Activated naive CD4-positive, alpha-beta T cell treated with anti-CD3 and anti-CD28 coated beads, Interleukin-2, amount 50 U/mL, for 24 hours (primary cell): ENCODE measurements around the gene RBM17.
A peak's percentile ranks its signal among the peaks of the same experiment; 100 is the strongest.
"Not testable (repeated sequence)": the region's sequence is repeated elsewhere in the genome, so short reads cannot be mapped to it uniquely, and the experiment has no call there.

ENCODE experiments used
- H3K27ac Mint-ChIP-seq: one replicate; pipeline ENCODE4 v1.8.0; 2021; ENCODE audit warnings: mild to moderate bottlenecking, mixed read lengths
- H3K27me3 Mint-ChIP-seq: one replicate; pipeline ENCODE4 v1.8.0; 2021; ENCODE audit warnings: mixed read lengths
- H3K36me3 Mint-ChIP-seq: one replicate; pipeline ENCODE4 v1.8.0; 2021; ENCODE audit warnings: mixed read lengths
- H3K4me1 Mint-ChIP-seq: one replicate; pipeline ENCODE4 v1.8.0; 2021; ENCODE audit warnings: mixed read lengths
- H3K4me3 Mint-ChIP-seq: one replicate; pipeline ENCODE4 v1.8.0; 2021; ENCODE audit warnings: mild to moderate bottlenecking, mixed read lengths
- H3K9me3 Mint-ChIP-seq: one replicate; pipeline ENCODE4 v1.8.0; 2021; ENCODE audit warnings: mixed read lengths

The RBM17 gene

DNA sequence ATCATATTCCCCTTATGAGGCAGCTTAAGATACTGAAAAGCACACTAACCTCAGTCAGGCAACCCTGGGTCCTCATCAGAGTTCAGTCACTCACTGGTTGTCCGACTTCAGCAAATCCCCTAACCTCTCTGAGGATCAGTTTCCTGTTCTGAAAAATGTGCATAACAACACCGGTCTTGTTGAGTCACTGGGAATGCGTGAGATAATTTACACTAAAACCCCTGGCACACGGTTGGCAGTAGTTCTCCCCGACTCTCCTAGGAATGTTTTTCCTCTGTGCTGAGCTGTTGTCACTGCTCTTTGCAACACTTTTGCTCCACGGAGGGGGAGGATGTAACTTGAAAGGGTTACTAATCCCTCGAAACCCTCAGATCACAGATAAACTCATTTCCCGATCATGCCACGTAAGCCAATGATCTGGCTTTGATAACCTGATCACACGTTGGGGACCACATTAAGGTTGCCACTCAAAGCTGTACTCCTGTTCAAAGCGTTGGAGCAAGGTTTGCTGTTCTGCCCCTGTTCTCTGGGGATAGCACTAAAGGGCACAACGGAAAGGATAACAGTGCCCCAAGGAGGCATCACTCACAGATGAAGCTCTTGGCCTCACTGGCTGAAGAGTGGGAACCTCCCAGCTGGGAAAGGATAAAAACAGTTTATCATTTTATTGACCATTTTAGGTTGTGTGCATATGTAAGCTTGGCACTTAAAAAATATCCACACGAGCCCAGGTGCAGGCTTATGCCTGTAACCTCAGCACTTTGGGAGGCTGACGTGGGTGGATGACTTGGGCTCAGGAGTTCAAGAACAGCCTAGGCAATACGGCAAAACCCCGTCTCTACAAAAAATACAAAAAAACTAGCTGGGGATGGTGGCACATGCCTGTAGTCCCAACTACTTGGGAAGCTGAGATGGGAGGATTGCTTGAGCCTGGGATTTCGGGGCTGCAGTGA lies 5.0 kb upstream of the RBM17 start:
- no peaks in the 10 kb centered on the region for H3K36me3 Mint-ChIP-seq
- H3K9me3 Mint-ChIP-seq: no peaks in the 10 kb centered on the region
- H3K27ac Mint-ChIP-seq: peak overlapping the region; percentile 63
- no peaks in the 10 kb centered on the region for H3K27me3 Mint-ChIP-seq
- H3K4me1 Mint-ChIP-seq: peaks cover 64% of the 10 kb centered on the region
- peak overlapping the region; percentile 57 for H3K4me3 Mint-ChIP-seq

DNA sequence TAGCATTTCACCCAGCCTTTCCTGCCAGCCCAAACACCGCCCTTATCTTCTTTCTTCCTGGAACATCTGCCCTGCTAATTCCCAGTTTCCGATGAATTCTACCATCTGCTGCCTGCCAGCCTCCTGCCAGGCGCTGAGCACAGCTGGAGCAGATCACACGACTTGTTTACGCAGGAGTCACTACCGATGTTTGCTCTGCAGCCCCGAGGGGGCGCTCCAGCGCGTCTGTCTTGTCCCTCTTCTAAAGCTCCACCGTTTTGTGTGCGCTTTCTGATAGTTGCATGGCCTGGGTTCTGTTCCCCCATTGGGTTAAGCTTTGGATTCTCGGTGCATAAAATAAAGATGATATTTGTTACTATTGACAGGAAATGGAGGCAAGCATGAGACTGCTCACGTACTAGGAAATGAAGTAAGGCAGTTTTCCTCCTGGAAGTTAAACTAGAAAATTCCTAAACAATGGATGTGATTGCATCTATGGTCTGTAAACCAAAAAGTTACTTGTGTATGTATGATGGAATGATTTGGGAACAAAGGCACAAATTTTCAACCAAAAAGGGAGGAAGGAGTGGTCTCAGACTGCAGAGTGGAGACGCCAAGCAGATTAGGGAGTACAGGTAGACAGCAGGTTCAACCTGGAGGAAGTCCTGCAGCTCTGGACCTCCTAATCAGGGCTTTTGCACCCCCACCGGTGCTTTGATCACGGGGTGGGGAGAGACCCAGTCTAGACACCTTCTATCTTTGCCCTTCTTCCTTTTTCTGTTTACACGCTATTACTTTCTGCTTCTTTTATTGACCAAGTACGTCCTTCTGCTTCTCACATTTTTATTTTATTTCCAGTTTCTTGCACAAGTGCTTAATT lies 2.2 kb upstream of the RBM17 start:
- Mint-ChIP-seq H3K27me3 (no peaks in the 10 kb centered on the region), H3K4me1 (peaks cover 78% of the 10 kb centered on the region), H3K27ac (peak overlapping the region; percentile 96), H3K9me3 (no peaks in the 10 kb centered on the region), H3K4me3 (peak overlapping the region; percentile 86), H3K36me3 (peaks cover 2% of the 10 kb centered on the region)

DNA sequence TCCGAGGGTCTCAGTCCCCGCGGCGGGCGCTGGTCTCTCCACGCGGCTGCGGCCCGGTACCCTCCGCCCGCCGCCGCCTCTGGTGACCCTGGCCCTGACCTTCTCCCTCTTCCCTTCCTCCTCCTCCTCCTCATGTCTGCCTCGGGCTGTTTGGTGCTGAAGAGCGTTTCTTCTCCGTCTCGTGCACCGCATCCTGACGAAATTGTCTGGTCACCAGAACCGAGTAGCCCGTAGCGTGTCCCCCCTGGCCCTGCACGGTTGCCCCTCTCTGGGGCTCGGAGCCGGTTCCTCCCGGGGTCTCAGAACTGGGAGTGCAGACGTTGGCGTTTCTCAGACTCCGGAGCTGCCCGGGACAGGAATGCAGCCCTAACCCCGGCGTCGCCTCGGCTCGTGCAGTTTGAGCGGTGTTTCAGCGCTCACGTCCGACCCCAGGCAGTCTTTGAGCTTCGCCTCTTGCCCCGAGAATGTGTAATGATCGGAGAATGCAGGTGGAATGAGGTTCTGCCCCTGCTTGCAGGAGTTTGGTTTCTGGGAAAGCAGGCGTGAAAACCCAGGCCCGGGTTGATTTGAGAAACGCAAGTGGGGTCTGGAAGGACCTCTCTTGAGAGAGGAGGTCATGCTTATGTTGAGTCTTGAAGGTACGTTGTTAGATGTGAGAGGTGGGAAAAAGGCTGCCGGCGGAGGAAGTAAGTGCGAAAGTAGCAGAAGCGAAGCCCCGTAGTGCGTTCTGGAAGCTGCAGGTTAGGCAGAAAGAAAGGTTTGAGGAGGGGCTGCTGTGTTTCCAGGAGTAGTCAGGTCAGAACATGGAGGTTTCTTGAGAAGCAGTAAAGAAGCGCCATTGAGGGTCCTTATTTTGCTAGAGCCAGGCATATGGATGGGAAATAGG lies 743 bp downstream of the RBM17 start:
- no peaks in the 10 kb centered on the region for H3K9me3 Mint-ChIP-seq
- no peaks in the 10 kb centered on the region for H3K27me3 Mint-ChIP-seq
- H3K36me3 Mint-ChIP-seq: peaks cover 4% of the 10 kb centered on the region
- peaks cover 77% of the 10 kb centered on the region for H3K4me1 Mint-ChIP-seq
- H3K4me3 Mint-ChIP-seq: peak overlapping the region; percentile 99
- H3K27ac Mint-ChIP-seq: peak overlapping the region; percentile 80

DNA sequence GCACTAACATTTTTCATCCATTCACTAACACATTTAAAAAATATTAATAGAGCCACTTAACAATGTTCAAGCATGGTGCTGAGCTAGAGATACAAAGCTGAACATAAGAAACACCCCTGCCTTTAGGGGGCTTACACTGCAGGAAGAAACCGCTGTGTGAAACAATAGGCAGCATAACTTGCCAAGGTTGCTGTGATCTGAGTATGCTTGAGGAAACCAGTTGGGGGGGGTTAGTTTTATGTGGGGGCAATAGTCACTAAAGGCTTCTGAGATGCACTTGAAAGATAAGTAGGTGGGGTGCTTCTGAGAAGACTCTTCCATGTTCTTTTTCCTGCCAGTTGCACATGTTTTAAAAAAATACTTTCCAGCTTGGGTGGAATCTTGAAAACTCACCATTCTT lies 2.8 kb downstream of the RBM17 start:
- H3K9me3 Mint-ChIP-seq: no peaks in the 10 kb centered on the region
- peaks cover 86% of the 10 kb centered on the region for H3K4me1 Mint-ChIP-seq
- H3K27me3 Mint-ChIP-seq: no peaks in the 10 kb centered on the region
- peaks cover 4% of the 10 kb centered on the region for H3K36me3 Mint-ChIP-seq
- no peak overlapping the region for H3K27ac Mint-ChIP-seq
- H3K4me3 Mint-ChIP-seq: peak overlapping the region; percentile 82

DNA sequence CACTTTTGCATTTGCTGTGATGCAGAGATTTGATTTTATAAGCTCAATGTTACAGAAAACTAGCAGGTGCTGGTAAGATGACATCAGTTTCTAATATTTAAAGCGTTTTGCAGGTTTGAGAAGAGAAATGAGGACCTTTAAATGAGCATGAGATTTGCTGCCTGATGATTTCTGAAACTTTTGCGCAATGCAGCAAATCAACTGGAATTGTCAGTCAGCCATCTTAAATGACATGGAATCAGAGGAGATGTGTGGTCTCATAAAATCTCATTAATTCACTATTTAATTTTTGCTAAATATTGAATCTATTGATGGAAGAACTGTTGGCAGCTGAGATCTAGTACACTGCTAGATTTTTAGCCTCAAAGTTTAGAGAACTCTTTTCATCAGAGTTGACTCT lies 3.9 kb downstream of the RBM17 start:
- Mint-ChIP-seq H3K9me3 (no peaks in the 10 kb centered on the region), H3K27me3 (no peaks in the 10 kb centered on the region), H3K36me3 (peaks cover 12% of the 10 kb centered on the region), H3K4me3 (peak overlapping the region; percentile 9), H3K27ac (no peak overlapping the region), H3K4me1 (peaks cover 83% of the 10 kb centered on the region)

DNA sequence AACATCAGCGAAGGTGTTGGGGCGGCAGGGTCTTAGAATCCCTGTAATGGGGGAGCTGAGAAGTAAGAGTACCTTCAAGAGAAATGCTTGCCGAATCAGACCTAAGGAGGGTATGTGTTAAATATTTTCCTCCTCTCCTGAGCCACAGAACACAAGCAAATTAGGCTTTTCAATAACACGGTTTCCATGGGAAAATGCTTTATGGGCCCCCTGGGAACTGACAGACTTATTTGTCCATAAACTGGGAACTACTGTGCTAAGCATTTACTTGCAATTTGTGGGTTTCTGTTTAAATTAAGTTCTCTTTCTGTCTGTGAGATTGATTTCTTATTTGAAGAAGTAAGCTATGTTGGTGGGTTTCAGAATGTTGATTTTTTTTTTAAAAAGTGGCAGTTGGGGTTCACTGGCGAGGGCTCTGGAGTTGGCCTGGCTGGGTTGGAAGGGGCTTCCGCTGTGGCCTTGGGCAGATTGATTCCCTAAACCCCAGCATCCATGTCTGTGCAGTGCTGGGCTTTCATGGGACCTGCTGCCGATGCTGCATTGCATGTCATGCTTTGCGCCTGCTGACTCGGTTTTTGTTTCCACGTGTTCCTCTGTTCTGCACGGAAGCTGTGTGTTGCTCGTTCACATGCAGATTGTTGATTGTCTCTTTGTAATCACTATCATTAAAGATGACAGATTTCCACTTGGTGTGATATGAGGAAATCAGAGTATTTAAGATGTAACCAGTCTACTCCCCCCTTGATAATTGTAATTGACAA lies 7.2 kb downstream of the RBM17 start:
- H3K9me3 Mint-ChIP-seq: no peaks in the 10 kb centered on the region
- no peaks in the 10 kb centered on the region for H3K27me3 Mint-ChIP-seq
- H3K27ac Mint-ChIP-seq: peak overlapping the region; percentile 17
- no peak overlapping the region for H3K4me3 Mint-ChIP-seq
- H3K4me1 Mint-ChIP-seq: peaks cover 73% of the 10 kb centered on the region
- peaks cover 16% of the 10 kb centered on the region for H3K36me3 Mint-ChIP-seq

DNA sequence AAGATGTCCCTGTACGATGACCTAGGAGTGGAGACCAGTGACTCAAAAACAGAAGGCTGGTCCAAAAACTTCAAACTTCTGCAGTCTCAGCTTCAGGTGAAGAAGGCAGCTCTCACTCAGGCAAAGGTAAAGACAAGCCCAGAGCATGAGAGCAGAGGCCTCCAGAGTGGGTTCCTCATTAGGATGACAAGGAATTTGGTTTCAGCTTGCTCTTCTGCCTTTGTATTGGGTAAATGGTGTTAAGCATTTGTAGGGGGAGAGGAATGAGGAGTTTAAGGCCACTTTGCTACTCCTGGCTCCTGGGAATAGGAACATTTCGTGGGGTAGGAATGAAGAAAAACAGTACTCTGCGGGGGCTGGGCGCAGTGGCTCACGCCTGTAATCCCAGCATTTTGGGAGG lies 8.2 kb downstream of the RBM17 start:
- Mint-ChIP-seq H3K4me1 (peaks cover 68% of the 10 kb centered on the region), H3K4me3 (peak overlapping the region; percentile 23), H3K36me3 (peaks cover 16% of the 10 kb centered on the region), H3K27ac (no peak overlapping the region), H3K9me3 (no peaks in the 10 kb centered on the region), H3K27me3 (no peaks in the 10 kb centered on the region)

DNA sequence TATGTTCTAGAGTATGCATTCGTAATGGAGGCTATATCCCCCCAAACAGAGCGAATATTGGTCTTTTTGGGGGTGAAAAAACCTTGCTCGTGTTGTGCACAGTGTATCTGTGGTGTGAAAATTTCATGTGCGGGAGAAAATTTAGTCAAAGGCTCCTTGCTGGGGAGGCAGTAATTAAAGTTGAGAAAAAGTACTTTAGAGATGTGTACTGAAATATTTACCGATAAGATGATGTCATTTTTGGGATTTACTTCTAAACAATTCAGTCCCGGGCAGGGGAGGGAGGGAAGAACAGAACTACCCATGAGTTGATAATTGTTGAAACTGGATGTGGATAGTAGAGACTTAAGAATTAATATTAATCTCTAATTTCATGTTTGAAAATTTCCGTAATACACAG lies 9.3 kb downstream of the RBM17 start:
- Mint-ChIP-seq H3K4me1 (peaks cover 64% of the 10 kb centered on the region), H3K9me3 (no peaks in the 10 kb centered on the region), H3K4me3 (no peak overlapping the region), H3K27ac (no peak overlapping the region), H3K36me3 (peaks cover 16% of the 10 kb centered on the region), H3K27me3 (no peaks in the 10 kb centered on the region)

DNA sequence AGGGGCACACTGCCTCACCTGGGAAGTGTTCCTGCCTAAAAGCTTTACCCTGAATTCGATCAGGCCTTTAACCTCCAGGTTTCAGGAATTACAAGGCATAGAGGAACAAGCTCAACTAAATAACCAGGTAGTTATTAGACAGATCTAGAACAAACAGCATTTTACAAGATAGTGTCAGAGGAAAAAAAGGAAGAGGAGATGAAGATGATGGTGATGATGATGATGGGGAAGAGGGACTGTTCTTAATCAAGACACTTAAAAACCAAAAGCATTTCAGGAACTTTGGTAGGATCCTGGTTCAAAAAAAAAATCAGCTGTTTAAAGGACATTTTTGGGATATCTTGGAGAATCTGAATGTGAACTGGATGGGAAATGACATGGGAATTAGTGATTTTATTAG lies 11.5 kb downstream of the RBM17 start:
- Mint-ChIP-seq H3K4me1 (peaks cover 44% of the 10 kb centered on the region), H3K36me3 (peaks cover 16% of the 10 kb centered on the region), H3K27ac (peak overlapping the region; percentile 64), H3K4me3 (no peak overlapping the region), H3K9me3 (no peaks in the 10 kb centered on the region), H3K27me3 (no peaks in the 10 kb centered on the region)

DNA sequence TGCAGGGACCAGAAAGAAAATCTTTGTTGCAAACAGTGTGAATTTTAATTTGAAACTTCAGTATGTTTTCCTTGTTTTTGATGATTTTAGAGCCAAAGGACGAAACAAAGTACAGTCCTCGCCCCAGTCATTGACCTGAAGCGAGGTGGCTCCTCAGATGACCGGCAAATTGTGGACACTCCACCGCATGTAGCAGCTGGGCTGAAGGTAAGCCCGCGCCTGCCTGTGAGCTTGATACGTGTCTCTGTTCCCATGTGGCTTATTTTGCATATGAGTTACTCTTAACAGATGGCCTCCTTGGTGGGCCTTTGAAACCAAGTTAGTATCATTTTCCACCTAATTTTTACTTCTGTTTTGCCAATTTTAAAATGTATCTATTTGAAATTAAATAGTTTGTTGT lies 12.3 kb downstream of the RBM17 start:
- peaks cover 16% of the 10 kb centered on the region for H3K36me3 Mint-ChIP-seq
- H3K27me3 Mint-ChIP-seq: no peaks in the 10 kb centered on the region
- H3K27ac Mint-ChIP-seq: no peak overlapping the region
- no peaks in the 10 kb centered on the region for H3K9me3 Mint-ChIP-seq
- H3K4me3 Mint-ChIP-seq: no peak overlapping the region
- peaks cover 36% of the 10 kb centered on the region for H3K4me1 Mint-ChIP-seq

DNA sequence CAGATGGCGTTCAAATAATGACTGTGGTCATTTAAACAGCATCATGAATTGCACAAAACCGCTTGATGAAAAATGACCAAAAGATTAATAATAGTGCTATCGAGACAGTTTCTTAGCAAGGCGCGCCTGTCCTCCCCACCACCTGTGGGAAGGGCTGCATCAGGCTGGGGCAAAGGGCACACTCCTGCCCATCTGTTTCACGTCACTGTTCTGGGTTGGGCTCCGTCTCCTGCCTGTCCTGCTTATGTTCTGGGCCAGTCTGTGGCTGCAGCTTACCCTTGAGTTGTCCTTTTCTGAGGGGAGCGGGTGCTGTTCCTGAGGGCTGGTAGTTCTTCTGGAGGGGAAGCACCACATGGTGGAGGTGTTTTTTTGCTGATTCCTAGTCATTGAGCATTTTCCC lies 13.3 kb downstream of the RBM17 start:
- peaks cover 30% of the 10 kb centered on the region for H3K4me1 Mint-ChIP-seq
- no peak overlapping the region for H3K4me3 Mint-ChIP-seq
- H3K9me3 Mint-ChIP-seq: no peaks in the 10 kb centered on the region
- H3K36me3 Mint-ChIP-seq: peaks cover 14% of the 10 kb centered on the region
- H3K27me3 Mint-ChIP-seq: no peaks in the 10 kb centered on the region
- no peak overlapping the region for H3K27ac Mint-ChIP-seq

DNA sequence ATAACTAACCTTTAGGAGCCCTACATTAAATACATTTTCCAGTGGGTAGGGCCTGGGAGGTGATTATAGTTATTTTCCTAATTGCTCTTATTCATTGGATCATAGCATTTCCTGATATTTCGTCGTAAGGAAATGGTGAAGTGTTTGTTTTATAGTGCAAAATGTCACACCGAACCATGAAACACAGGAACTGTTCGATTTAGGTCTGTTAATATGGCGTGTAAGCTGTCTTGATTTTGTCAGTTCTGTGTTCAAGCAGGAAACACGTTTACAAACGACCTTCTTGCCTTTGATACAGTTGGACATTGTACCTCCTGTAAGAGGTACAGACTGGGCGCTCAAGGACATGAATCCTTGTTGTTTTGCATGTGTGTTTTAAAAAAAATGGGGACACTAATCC lies 14.8 kb downstream of the RBM17 start:
- H3K4me1 Mint-ChIP-seq: peaks cover 25% of the 10 kb centered on the region
- no peaks in the 10 kb centered on the region for H3K9me3 Mint-ChIP-seq
- H3K4me3 Mint-ChIP-seq: no peak overlapping the region
- no peaks in the 10 kb centered on the region for H3K27me3 Mint-ChIP-seq
- peak overlapping the region; percentile 52 for H3K27ac Mint-ChIP-seq
- H3K36me3 Mint-ChIP-seq: peaks cover 7% of the 10 kb centered on the region

DNA sequence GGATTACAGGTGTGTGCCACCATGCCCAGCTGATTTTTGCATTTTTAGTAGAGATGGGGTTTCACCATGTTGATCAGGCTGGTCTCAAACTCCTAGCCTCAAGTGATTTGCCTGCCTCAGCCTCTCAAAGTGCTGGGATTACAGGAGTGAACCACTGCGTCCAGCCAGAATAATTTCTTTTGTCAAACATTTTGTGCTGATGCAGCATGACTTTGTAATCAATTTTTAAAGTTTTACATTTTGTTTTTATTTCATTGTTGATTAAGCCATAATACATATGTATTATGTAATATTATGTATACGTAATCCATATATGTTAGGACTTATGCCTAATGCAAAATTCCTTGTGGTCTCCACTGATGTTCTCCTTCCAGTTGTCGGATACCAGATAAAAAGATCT lies 18.8 kb downstream of the RBM17 start:
- H3K27me3 Mint-ChIP-seq, H3K27ac Mint-ChIP-seq, H3K9me3 Mint-ChIP-seq, H3K4me3 Mint-ChIP-seq: not testable (repeated sequence)
- Mint-ChIP-seq H3K4me1 (peaks cover 20% of the 10 kb centered on the region), H3K36me3 (peaks cover 21% of the 10 kb centered on the region)

DNA sequence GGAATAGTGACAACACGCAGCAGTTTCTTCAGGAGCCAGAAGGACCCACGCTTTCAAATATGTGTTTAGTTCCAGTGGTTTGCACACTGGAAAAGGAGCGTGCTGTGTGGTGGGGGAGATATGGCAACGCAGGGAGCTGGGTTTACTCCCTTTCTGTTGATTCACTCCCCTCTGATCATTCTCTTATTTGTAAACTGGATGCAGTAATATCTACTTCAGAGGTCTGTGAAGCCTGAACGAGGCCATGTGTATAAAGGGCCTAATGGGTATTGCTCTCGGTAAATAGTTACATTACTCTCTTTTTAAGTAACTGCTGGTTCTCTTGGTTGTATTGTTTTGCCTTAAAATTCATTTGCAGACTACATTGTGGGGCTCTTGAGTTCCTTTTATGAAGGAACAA lies 19.2 kb downstream of the RBM17 start:
- H3K4me1 Mint-ChIP-seq: peaks cover 19% of the 10 kb centered on the region
- peaks cover 23% of the 10 kb centered on the region for H3K36me3 Mint-ChIP-seq
- no peaks in the 10 kb centered on the region for H3K27me3 Mint-ChIP-seq
- H3K4me3 Mint-ChIP-seq: no peak overlapping the region
- no peaks in the 10 kb centered on the region for H3K9me3 Mint-ChIP-seq
- H3K27ac Mint-ChIP-seq: no peak overlapping the region
